HG03469 (cell line): ENCODE results near the gene CLC.
"Not testable (repeated sequence)": the region's sequence is repeated elsewhere in the genome, so short reads cannot be mapped to it uniquely, and the experiment has no call there.

ENCODE experiments used
- ATAC-seq: cut with Tn5 transposase; IDR thresholded peaks from one replicate; pipeline ENCODE4 v1.9.1; 2021; ENCODE audit warnings: mild to moderate bottlenecking, moderate library complexity, moderate number of reproducible peaks; ENCODE audit not compliant: unreplicated experiment

The CLC gene

DNA sequence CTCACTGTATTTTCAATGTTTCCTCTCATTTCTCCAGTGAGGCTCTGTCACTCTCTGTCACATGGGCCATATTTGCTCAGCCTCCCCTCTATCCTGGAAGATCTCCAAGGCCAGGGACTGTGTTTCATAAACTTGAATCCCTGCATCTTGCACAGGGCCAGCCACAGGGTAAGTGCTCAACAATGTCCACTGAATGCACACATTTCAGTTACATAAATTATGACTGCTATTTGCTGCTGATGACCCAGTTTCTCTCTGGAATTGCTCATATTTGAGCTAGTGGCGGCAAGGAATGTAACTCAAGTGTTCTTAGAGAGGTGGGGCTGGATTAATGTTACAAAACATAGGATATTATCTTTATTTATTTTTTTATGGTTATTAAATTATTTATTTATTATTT lies 6.1 kb downstream of the CLC start:
- no peak for ATAC-seq

DNA sequence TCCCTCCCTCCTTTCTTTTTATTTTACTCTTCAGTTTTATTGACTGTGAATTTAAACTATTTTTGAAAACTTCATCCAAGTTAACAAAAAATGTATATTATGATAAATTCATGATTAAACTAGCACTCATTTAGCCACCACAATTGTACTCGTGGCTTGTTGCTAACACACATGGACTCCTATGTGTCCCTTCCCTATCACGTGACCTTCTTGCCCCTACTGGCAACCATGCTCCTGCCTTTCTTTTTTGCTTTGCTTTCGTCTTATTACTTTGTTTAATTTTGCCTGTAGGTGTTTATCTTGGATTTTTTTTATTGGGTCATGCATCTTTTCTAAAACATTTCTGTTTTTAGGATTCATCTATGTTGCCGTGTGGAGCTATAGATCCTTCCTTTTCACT lies 8.2 kb downstream of the CLC start:
- ATAC-seq = no peak

DNA sequence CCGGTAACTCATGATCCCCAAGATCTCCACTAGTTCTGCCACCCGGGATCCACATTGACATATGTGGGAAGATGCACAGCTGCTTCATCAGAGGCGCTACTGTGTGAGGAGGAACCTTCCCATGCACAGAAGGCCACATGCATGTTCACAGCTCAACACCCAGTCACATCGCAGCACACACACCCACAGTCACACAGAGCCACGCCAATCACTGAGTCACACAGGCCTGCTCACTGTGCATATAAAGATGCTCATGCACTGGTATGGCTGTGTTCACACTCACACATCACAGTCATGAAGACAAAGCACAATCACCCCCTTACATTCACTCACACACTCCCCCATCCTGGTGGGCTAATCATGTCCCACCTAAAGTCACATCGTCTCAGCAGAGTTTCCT lies 9.8 kb downstream of the CLC start:
- ATAC-seq = no peak

DNA sequence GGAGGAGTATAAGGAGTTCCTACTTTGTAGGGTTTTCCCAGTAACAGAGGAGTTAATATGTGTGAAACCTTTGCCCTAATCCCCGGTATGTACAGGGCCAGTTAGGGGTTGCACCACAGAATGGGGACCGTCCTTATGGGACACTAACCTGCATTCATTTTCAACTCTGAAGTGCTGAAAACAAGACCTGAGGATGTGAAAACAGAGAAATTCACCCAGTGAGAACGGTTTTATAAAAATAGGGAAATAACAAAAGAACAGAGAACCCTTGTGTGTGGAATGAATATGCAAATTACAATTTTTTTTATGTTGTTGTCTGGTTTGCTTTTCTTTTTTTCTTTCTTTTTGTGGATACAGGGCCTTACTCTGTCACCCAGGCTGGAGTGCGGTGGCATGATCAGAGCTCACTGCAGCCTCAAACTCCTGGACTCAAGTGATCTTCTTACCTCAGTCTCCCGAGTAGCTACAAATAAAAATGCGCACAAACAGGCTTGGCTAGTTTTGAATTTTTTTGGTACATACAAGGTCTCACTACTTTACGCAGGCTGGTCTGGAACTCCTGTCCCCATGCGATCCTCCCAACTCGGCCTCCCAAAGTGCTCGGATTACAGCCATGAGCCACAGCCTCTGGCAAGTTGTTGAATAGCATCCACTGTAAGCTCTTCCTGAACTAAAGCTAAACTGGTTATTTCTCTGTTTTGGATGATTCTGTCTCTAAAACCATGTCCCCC lies 10.6 kb downstream of the CLC start:
- no peak for ATAC-seq

DNA sequence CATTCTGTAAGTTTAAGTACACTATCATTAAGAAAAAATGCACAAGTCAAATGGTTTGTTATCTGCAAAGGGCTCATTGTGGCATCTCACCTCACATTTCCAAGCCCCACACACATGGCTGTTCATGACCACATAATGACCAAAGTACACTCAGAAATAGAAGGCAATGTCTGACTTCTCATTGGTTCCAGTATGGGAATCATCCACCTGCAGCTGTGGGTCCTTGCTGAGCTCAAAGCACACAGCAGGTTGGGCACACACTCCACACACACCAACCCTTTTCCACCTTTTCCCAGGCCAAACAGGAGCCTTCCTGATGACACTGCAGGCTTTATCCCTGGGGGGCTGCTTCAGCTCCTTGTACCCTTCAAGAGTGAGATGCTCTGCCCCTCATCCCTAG lies 11.8 kb downstream of the CLC start:
- ATAC-seq = no peak

DNA sequence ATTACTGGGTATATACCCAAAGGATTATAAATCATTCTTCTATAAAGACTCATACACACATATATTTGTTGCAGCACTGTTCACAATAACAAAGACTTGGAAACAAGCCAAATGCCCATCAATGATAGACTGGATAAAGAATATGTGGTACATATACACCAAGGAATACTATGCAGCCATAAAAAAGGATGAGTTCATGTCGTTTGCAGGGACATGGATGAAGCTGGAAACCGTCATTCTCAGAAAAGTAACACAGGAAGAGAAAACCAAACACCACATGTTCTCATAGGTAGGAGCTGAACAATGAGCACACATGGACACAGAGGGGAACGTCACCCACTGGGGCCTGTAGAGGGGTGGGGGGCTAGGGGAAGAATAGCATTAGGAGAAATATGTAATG lies 17.7 kb downstream of the CLC start:
- not testable (repeated sequence) for ATAC-seq

DNA sequence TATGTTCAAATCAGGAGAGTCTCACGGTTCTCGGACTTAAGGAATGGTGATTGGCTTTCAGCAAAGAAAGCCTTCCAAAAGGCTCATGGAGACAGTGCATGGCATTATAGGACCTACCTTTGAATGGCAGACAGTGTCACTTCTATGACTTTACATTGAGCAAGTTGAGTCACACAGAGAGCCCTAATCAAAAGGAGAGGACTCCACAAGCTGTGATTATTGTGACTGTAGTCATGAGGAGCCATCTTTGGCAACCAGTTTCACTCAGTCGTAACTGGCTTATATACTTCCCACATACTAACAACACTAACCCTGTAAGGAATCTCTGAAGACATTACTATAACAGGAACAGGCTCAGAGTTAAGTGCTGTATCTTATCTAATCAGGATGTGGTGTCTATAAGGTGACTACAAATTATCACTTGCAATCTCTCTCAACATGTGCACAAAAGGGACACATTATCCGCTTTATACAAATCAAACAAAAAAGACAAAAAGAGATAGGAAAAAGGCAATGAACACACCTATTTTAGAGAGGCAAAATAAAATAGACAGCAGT lies 27.4 kb downstream of the CLC start:
- ATAC-seq = no peak

DNA sequence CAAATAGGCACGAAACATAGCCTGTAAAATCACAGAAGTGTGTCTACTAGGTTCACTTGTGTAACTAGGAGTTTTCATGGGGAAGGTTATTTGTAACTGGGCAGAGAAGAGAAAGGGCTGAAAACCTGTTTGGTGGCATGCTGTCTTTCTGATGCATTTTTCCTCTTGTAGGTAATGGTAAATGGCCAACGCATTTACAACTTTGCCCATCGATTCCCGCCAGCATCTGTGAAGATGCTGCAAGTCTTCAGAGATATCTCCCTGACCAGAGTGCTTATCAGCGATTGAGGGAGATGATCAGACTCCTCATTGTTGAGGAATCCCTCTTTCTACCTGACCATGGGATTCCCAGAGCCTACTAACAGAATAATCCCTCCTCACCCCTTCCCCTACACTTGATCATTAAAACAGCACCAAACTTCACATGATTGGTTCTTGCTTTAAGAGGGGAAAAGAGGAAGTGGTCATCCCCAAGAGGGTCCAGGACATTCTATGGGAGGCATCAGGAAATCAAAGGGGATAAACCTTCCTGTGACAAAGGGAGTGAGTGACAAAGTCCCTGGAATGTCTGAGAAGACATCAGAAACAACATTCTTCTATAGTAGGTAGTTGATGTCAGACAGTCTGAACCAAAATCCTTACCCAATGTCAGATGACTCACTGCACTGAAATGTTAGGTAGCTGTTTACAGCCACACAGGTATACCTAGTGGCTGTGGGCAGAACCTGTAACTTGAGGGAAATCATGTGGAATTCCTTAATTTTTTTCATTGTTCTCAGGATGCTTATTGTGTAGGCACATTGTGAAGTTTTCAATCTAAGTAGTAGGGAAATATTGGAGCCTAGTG lies 28.6 kb downstream of the CLC start:
- ATAC-seq = no peak

DNA sequence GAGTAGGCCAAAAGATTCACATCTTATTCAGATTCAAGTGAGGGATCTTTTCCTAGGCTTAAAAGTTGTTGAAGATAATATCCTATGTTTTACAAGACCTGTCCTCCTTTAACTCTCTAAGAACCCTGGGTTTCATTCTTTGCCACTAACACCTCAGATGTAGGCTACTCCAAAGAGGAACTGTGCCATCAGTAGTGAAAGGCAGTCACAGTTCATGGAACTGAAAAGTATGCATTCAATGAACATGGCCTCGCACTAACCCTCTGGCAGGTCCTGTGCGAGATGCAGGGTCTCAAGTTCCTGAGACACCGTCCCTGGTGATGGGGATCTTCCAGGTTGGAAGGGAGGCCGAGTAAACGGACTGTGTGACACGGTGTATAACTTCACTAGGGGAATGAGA lies 29.2 kb downstream of the CLC start:
- peak; percentile 40 for ATAC-seq

DNA sequence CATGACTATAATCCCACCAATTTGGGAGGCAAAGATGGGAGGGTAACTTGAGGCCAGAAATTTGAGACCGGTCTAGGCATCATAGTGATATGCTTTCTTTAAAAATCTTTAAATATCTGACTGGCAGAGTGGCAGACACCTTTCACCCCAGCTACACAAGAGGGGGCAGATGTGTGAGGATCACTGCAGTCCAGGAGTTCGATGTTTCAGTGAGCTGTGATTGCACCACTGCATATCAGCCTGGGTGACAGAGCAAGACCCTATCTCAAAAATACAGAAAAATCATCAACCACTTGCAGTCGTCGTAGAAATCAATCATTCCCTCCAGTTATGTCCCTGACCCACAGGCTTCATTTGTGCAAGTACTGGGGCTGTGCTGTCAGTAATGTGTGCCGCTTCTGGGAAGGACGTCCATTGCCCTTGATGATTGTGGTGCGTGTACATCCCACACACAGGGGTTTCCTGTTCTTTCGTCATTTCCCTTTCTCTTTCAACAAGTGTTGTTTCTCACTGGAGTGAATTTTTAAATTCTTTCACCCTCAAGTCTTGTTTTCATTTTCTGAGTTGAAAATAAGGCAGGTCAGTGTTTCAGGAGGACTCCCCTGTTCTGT lies 32.1 kb downstream of the CLC start:
- no peak for ATAC-seq

DNA sequence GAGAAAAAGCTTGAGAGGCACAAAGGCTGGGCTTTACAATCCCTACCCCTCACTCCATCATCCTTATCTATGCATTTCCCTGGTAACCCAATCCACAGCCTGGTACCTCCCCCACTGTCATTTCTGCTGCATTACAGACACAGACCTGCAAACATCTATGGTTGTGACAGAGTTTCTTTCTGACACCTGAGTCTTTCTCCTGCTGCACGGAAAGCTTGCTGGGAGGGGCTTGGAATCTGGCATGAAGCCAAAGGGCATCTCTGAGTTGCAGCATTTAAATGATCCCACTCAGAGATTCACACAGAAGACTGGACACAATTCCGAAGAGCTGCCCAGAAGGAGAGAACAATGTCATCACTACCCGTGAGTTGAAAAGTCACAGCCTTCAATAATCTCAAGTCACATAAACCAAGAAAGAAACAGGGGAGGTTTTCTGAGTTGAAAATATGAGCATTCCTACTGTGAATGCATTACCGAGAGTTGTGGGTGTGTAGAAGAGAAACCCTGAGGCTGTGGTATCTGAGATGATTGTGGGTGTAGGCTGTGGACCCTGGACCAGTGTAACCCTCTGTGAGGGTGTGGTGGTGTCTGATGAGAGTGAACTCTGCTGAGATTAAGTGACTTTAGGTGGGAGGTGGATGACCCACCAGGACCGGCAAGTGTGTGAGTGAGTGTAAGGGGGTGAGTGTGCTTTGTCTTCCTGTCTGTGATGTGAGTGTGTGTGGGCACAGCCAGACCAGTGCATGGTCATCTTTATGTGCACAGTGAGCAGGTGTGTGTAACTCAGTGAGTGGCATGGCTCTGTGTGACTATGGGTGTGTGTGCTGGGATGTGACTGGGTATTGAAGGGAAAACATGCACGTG lies 33.4 kb downstream of the CLC start, which contains the start of gene LGALS14:
Gene LGALS14 (plus strand): TSS at position 301 of the 864 bp plus-strand sequence. CDS start 48 bp downstream, at position 349.
- no peak for ATAC-seq

DNA sequence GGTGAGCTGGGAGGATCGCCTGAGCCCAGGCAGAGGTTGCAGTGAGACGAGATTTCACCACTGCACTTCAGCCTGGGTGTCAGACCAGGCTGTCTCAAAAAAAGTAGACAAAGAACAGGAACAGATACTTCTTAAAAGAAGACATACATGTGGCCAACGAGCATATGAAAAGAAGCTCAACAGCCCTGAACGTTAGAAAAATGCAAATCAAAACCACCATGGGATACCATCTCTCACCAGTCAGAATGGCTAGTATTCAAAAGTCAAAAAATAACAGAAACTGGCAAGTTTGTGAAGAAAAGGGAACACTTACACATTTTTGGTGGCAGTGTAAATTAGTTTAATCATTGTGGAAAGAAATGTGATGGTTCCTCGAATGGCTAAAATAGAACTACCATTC lies 36.5 kb downstream of the CLC start:
- no peak for ATAC-seq

DNA sequence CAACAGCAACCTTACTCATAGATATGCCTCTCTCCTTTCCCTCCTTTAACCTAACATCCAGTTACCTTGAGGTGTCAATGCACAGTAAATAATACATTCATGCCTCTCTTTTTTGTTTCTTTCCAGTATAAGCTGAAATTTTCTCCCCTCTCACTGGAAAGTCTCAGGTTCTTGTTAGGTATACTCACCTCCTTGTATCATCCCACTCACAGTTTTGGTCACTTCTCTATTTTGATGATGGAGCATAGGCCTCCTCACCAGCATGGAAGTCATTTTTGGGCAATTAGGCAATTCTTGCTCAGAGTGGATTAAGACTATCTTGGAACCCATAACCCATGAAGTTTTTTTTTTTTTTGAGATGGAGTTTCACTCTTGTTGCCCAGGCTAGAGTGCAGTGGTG lies 39.3 kb downstream of the CLC start:
- ATAC-seq = no peak

DNA sequence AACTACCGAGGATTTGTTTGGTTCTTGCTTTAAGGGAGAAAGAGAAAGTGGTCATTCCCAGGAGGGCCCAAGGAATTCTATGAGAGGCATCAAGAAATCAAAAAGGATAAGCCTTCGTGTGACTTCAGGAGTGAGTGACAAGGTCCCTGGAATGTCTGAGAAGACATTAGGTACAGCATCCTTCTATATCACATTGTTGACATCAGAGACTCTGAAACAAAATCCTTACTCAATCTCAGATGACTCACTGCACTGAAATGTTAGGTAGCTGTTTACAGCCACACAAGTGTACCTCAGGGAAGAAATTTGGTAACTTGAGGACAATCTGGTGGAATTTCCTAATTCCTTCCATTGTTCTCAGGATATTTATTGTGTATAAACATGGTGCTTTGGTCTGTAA lies 41.4 kb downstream of the CLC start:
- no peak for ATAC-seq

DNA sequence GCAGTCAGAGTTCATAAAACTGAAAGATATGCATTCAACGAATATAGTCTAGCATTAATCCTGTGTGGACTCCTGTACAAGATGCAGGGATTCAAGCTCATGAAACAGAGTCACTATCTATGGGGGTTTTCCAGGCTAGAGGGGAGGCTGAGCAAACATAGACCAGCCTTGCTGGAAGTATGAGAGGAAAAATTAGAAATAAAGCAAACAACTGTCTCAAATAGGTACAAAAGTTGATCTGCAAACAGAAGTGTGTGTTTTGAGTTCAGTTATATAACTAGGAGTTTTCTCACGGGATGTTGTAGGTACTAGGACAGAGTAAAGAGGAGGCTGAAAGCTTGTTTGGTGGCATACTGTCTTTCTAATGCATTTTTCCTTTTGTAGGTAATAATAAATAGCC lies 42.1 kb downstream of the CLC start:
- no peak for ATAC-seq

DNA sequence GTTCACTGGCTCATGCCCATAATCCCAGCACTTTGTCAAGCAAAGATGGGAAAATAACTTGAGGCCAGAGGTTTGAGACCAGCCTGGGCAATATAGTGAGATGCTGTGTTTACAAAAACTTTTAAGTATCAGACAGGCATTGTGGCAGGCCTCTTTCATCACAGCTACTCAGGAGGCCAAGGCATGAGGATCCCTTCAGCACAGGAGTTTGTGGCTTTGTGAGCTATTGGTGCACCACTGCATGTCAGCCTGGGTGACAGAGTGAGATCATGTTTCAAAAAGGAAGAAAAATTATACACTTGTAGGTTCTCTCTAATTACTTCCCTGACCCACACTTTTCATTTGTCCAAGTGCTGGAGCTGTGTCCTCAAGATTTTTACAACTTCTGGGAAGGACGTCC lies 45.0 kb downstream of the CLC start:
- no peak for ATAC-seq

DNA sequence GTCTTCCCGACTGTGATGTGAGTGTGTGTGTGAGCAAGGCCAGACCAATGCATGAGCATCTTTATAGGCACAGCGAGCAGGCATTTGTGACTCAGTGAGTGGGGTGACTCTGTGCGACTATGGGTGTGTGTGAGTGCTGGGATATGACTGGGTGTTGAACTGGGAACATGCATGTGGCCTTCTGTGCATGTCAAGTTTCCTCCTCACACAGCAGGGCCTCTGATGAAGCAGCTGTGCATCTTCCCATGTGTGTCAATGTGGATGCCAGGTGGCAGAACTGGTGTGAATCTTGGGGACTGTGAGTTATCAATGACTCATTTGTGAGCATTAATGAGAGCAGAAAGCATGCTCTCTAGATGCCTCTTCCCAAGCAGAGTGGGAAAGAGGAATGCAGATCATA lies 45.7 kb downstream of the CLC start:
- ATAC-seq = no peak

DNA sequence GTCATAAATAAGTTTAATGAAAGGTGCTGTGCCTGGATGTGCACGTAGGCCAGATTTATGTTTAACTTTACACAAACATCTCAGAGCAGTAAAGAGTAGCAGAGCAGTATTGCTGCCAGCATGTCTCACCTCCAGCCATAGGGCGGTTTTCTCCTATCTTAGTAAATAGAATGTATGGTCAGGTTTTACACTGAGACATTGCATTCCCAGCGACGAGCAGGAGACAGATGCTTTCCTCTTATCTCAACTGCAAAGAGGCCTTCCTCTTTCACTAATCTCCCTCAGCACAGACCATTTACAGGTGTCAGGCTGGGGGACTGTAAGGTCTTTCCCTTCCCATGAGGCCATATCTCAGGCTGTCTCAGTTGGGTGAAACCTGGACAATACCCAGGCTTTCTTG lies 49.2 kb downstream of the CLC start:
- not testable (repeated sequence) for ATAC-seq

DNA sequence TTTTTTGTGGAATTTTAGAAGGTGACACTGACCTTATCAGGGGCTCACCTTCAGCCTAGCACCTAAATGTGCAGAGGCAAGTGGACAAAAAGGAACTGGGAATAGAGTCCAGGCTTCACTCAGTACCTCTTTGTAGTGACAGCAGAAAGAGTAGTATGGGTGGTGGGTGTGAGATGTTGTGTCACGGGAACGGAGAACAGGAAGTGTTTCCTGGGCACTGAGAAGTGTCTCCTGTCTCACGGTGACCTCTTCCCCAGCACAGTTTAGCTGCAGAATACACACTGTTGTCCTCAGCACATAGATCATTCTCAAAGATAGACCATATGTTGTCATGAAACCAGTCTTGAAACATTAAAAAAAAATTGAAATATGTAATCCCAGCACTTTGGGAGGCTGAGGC lies 51.1 kb downstream of the CLC start:
- ATAC-seq = no peak

DNA sequence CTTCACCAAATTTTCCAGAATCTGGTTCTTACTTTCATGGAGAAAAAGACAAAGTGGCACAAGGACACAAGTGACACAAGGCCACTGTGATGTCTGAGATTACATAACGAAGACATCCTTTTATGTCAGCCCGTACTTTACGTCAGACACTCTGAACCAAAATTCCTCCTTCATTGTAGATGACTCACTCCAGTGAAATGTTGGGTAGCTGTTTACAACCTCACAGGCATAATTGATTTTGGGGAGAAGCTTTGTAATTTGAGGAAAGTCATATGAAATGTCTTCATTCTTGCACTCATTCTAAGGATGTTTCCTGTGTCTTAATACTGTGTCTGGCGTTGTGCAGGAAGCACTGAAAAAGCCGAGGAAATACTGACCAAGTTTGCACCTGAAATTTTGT lies 53.6 kb downstream of the CLC start:
- no peak for ATAC-seq

DNA sequence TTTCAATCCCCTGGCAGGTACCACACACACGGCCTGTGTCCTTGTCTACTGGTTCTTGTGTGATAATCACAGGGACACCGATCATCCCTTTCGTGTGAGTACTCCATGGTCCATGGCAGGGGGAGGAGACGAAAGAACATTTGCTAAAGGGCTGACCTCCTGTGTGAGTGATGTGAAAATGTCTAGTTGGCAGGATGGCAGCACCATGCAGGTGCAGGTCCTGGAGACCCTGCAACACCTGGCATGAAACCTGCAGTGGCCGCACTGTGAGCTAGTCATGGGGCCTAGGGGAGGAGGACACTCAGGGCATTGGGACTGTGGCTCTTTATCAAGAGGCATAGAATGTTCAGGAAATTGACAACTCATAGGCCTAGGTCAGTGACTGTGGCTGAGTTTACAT lies 56.4 kb downstream of the CLC start:
- no peak for ATAC-seq
